K562 (cell line): ENCODE results near the gene SCFD2. TPM values are rescaled to one million over a fixed set of nuclear protein-coding genes. Genes with fewer than 3 reads are reported as not detected.

Source experiments
- ATAC-seq: fragments of 200-7000 bp; cut with Tn5 transposase; 3 replicates; pipeline ENCODE4 v1.9.1; 2020; ENCODE audit warnings: moderate library complexity
- BruUV-seq: library from RNA; stranded (reverse); fragments of 400-500 nt; replicated peaks from 2 replicates; lab custom pipeline; 2021; lab: Mats Ljungman, UMichigan
- CTCF ChIA-PET: fragments of 300-600 bp; formaldehyde crosslinking; extraction: SDS; loops from one replicate; lab custom pipeline; 2021; ENCODE audit warnings: low intra/inter-chr PET ratio; lab: Yijun Ruan, JAX
- POLR2A ChIA-PET: fragments of 300-600, 350-650 bp; sonication (Branson Sonifier 250); formaldehyde crosslinking; extraction: SDS; loops from one replicate; lab custom pipeline; 2021; ENCODE audit warnings: antibody characterized with exemption, inconsistent platforms; lab: Yijun Ruan, JAX
- DNase-seq, 4 experiments: peaks; one replicate each; pipeline versions ENCODE4 v3.0.0 to v3.0.0-alpha.2; 2011 to 2018; ENCODE audit warnings: low spot score in 3 of 4, mixed read lengths in 3 of 4; ENCODE audit errors: extremely low read depth in 1 of 4
- FAIRE-seq: peaks from 2 replicates; lab custom pipeline; 2011; peaks lifted over from hg19 to GRCh38; lab: Jason Lieb, UNC
- H2AFZ ChIP-seq: 2 replicates; pipeline ENCODE4 v1.6.0; 2011; ENCODE audit warnings: low read depth, low read length, control low read depth, inconsistent platforms
- H3K27ac ChIP-seq: fragments of 200-600 bp; 3 replicates; pipeline ENCODE4 v1.8.0; 2011; ENCODE audit warnings: low read depth, mild to moderate bottlenecking, control low read depth, inconsistent platforms, low read length, moderate library complexity, mixed read lengths; ENCODE audit errors: extremely low read depth
- H3K27me3 ChIP-seq, 2 experiments: fragments of 300-600 bp in 1 of 2; 2 replicates in 1 of 2; 3 replicates in 1 of 2; pipeline versions ENCODE4 v1.6.0 to v1.8.0; 2011; ENCODE audit warnings: inconsistent platforms in 2 of 2, low read length in 2 of 2, mild to moderate bottlenecking in 1 of 2, mixed read lengths in 1 of 2, moderate library complexity in 1 of 2; ENCODE audit not compliant: control insufficient read depth in 2 of 2, insufficient read depth in 2 of 2
- H3K36me3 ChIP-seq: fragments of 300-600 bp; 3 replicates; pipeline ENCODE4 v1.8.0; 2011; ENCODE audit warnings: mild to moderate bottlenecking, low read length, inconsistent platforms; ENCODE audit not compliant: control insufficient read depth, insufficient read depth
- H3K4me1 ChIP-seq, 2 experiments: fragments of 200-600 bp in 1 of 2; replicated peaks in 1 of 2; 2 replicates in 1 of 2; 3 replicates in 1 of 2; pipeline versions ENCODE4 v1.5.1 to v1.8.0; 2011; ENCODE audit warnings: inconsistent platforms in 2 of 2, low read length in 2 of 2, mild to moderate bottlenecking in 1 of 2, mixed read lengths in 1 of 2, moderate library complexity in 1 of 2; ENCODE audit not compliant: control insufficient read depth in 2 of 2, insufficient read depth in 2 of 2
- H3K4me2 ChIP-seq: 2 replicates; pipeline ENCODE4 v1.6.1; 2011; ENCODE audit warnings: low read length, control low read depth, inconsistent platforms, mixed read lengths; ENCODE audit not compliant: insufficient read depth
- H3K4me3 ChIP-seq: fragments of 200-600 bp; sonication (generic), shearing (Covaris generic); 2 replicates; pipeline ENCODE4 v1.5.1; 2016; ENCODE audit warnings: control low read depth, inconsistent platforms
- H3K79me2 ChIP-seq: fragments of 200-600 bp; 3 replicates; pipeline ENCODE4 v1.8.0; 2011; ENCODE audit warnings: low read length, inconsistent platforms; ENCODE audit not compliant: control insufficient read depth, insufficient read depth
- H3K9ac ChIP-seq, 2 experiments: 2 replicates each; pipeline versions ENCODE4 v1.6.0 to v1.6.1; 2011; ENCODE audit warnings: low read depth in 2 of 2, low read length in 2 of 2, control low read depth in 1 of 2, inconsistent platforms in 1 of 2, mild to moderate bottlenecking in 1 of 2, mixed read lengths in 1 of 2; ENCODE audit not compliant: insufficient read depth in 1 of 2
- H3K9me1 ChIP-seq: one replicate; pipeline ENCODE4 v1.6.0; 2011; ENCODE audit warnings: inconsistent platforms, mild to moderate bottlenecking, low read length, moderate library complexity; ENCODE audit not compliant: control insufficient read depth, insufficient read depth
- H3K9me3 ChIP-seq: replicated peaks from 2 replicates; pipeline ENCODE4 v1.5.1; 2011; ENCODE audit warnings: low read depth, low read length, inconsistent platforms; ENCODE audit not compliant: control insufficient read depth, insufficient read depth
- H4K20me1 ChIP-seq: replicated peaks from 2 replicates; pipeline ENCODE4 v1.6.1; 2011; ENCODE audit warnings: low read length, inconsistent platforms, mixed read lengths; ENCODE audit not compliant: control insufficient read depth, insufficient read depth
- CAMTA2 ChIP-seq: fragments of 250-450 bp; sonication (Bioruptor Pico); conservative IDR thresholded peaks from 2 replicates; pipeline ENCODE4 v1.5.1; 2022
- CCAR2 ChIP-seq: fragments of 200-400 bp; formaldehyde crosslinking; IDR thresholded peaks from 2 replicates; pipeline ENCODE4 v1.6.1; 2017; ENCODE audit warnings: mild to moderate bottlenecking, low read depth, low read length
- POLR2G ChIP-seq: fragments of 200-400 bp; formaldehyde crosslinking; IDR thresholded peaks from 2 replicates; pipeline ENCODE4 v1.6.1; 2017; ENCODE audit warnings: low read depth, mild to moderate bottlenecking, antibody characterized with exemption, low read length, moderate library complexity
- XRCC5 ChIP-seq: fragments of 200-400 bp; formaldehyde crosslinking; IDR thresholded peaks from 2 replicates; pipeline ENCODE4 v1.6.1; 2017; ENCODE audit warnings: low read depth, mild to moderate bottlenecking, low read length
- ZKSCAN1 ChIP-seq: fragments of 150-350 bp; IDR thresholded peaks from 2 replicates; pipeline ENCODE4 v1.6.1; 2016; ENCODE audit warnings: low read depth, low read length
- ZNF699 ChIP-seq: fragments of 250-450 bp; sonication (Bioruptor Pico); IDR thresholded peaks from 2 replicates; pipeline ENCODE4 v1.8.0; 2021; ENCODE audit warnings: mild to moderate bottlenecking, moderate library complexity; ENCODE audit not compliant: insufficient replicate concordance
- WGBS: fragments of 100-300 bp; shearing (Covaris generic); methylation state at CpG from one replicate; pipeline ENCODE4 v1.1.6; 2016; ENCODE audit warnings: low coverage, mixed read lengths; ENCODE audit not compliant: insufficient coverage; ENCODE audit errors: missing lambda C conversion rate; 5-methylcytosine and 5-hydroxymethylcytosine counted together
- in situ Hi-C: fragments of 300-500 bp; cut with MboI; formaldehyde crosslinking; loops from 4 replicates; pipeline ENCODE4 v1.15.0; 2018; ENCODE audit warnings: inconsistent platforms, mixed read lengths
- intact Hi-C: fragments of 100-400 bp; cut with micrococcal nuclease; formaldehyde crosslinking; loops from 2 replicates; pipeline ENCODE4 v1.14.2; 2022
- polyA plus RNA-seq, 8 experiments: library from polyadenylated mRNA; depleted of rRNA in 4 of 8; stranded (reverse) in 5 of 8; unstranded in 3 of 8; fragments of >200 nt; fragmentation: Nextera tagmentation in 2 of 8; fragmentation: Illumina TruSeq in 1 of 8; extraction: Ambion mirVana in 2 of 8; extraction: Trizol in 1 of 8; gene quantifications; 2 replicates each; pipeline versions ENCODE4 v1.2.1 to v1.2.3, GENCODE V29; 2011 to 2014; ENCODE audit warnings: inconsistent platforms in 1 of 8, missing spikeins in 1 of 8
- total RNA-seq, 7 experiments: library from RNA; depleted of rRNA in 6 of 7; stranded (reverse); fragments of >200 nt in 6 of 7; fragmentation: Illumina TruSeq in 2 of 7; extraction: Trizol in 2 of 7; gene quantifications; 2 replicates each; pipeline versions ENCODE4 v1.2.1 to v1.2.3, GENCODE V29; 2011 to 2021; ENCODE audit warnings: low replicate concordance in 1 of 7
- TF ChIP-seq, protein P1 (sequence below): fragments of 450-650 bp; formaldehyde crosslinking; IDR thresholded peaks from 2 replicates; pipeline ENCODE4 v1.4.0; 2020; ENCODE audit warnings: mild to moderate bottlenecking

SCFD2 gene
- total and polyA plus RNA-seq, 9 of the 15 experiments (the other 6 are each of a cell fraction or from before 2014, with no cell fraction given) = 5.7 to 30.3 (median 22.8) TPM

DNA sequence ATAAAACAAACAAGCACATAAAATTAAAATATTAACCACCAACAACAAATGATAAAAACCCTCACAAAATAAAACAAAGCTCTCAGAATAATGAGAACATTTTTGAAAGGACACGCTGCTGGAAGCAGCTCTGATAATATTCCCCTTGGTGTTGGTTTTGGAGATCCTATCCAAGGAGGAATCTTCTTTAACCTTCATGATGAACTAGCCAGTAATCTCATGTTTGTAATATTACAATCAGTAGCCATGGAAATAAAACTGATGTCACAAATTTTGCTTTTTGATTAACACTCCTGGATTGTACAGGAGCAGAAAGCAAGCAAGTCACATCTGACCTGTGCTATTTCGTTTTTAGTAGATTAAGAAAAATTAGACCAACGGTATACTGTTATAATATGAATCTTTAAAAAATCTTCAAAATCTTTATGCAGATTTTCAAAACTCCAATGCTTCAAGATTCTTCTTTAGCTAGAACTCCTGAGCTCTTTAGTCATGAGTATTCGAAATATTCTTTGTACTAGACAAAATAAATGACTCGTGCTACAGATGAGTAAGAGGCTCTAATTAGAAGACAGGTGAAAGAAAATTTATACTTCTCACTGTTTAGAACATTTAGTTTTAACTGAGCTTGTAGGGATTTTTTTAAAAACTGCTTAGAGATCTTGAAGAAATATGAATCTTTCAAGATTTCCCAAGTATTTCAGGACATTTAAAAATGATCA is 349.6 kb downstream of the SCFD2 start:
- no peak overlapping the region for H3K4me3 ChIP-seq
- H3K9me1 ChIP-seq = no peaks in the 10 kb centered on the region
- BruUV-seq = no TSS peak
- H3K27me3 ChIP-seq = no peaks in the 10 kb centered on the region
- H3K9ac ChIP-seq = no peak overlapping the region
- H3K4me1 ChIP-seq = peaks cover 0 to 14% of the 10 kb centered on the region in 2 experiments; a peak in 2 of 5 replicates
- intact Hi-C loops (loop anchor here (5.0 to 10.0 kb wide), 5 partner anchors 181 to 889 kb away; no protein-coding TSS in a partner anchor), in situ Hi-C loops (loop anchor here (25.0 kb wide), 1 partner anchor 796 kb away; no protein-coding TSS in a partner anchor)
- CTCF ChIA-PET = interaction anchor here (0.6 to 1.3 kb wide), 2 partner anchors 1218 kb away, joined by 5 to 7 read pairs; no protein-coding TSS in a partner anchor
- H3K9me3 ChIP-seq = no peaks in the 10 kb centered on the region
- no peak overlapping the region for H2AFZ ChIP-seq
- no peak for ATAC-seq
- H3K4me2 ChIP-seq = no peak overlapping the region
- no peaks in the 10 kb centered on the region for H3K36me3 ChIP-seq
- no peaks in the 10 kb centered on the region for H3K79me2 ChIP-seq
- H3K27ac ChIP-seq = no peak overlapping the region
- no peaks in the 10 kb centered on the region for H4K20me1 ChIP-seq
- POLR2A ChIA-PET = interaction anchor here (0.6 kb wide), 1 partner anchor 190 kb away, joined by 4 read pairs; no protein-coding TSS in a partner anchor
- 30% methylated on average over 5 of the region's 5 CpGs for WGBS
- TF ChIP-seq ZNF699 (CRISPR knock-in tag) (no peak), CAMTA2 (CRISPR knock-in tag) (no peak), CCAR2 (no peak), XRCC5 (no peak), POLR2G (no peak), ZKSCAN1 (no peak)
- TF ChIP-seq, protein P1, sequence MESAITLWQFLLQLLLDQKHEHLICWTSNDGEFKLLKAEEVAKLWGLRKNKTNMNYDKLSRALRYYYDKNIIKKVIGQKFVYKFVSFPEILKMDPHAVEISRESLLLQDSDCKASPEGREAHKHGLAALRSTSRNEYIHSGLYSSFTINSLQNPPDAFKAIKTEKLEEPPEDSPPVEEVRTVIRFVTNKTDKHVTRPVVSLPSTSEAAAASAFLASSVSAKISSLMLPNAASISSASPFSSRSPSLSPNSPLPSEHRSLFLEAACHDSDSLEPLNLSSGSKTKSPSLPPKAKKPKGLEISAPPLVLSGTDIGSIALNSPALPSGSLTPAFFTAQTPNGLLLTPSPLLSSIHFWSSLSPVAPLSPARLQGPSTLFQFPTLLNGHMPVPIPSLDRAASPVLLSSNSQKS = no peak
- FAIRE-seq = no peak
- no peak for DNase-seq
